Activated naive CD4-positive, alpha-beta T cell treated with anti-CD3 and anti-CD28 coated beads, Interleukin-2, amount 10 ng/mL, durations not matched to agents 7 days and 5 days (primary cell): ENCODE measurements around the gene USP7.
A peak's percentile ranks its signal among the peaks of the same experiment; 100 is the strongest.

ENCODE experiments used
- CTCF ChIA-PET: fragments of 350-600 bp; sonication (Branson Sonifier 250); formaldehyde crosslinking; loops from one replicate; lab custom pipeline; 2021; ENCODE audit warnings: antibody characterized with exemption; lab: Charles Lee
- DNase-seq: peaks from one replicate; pipeline ENCODE4 v3.0.0-alpha.2; 2020
- H3K27ac Mint-ChIP-seq: one replicate; pipeline ENCODE4 v1.8.0; 2021; ENCODE audit warnings: mild to moderate bottlenecking, moderate library complexity, mixed read lengths
- H3K27me3 Mint-ChIP-seq: one replicate; pipeline ENCODE4 v1.8.0; 2021; ENCODE audit warnings: mild to moderate bottlenecking, mixed read lengths
- H3K36me3 Mint-ChIP-seq: one replicate; pipeline ENCODE4 v1.8.0; 2021; ENCODE audit warnings: mixed read lengths
- H3K4me1 Mint-ChIP-seq: one replicate; pipeline ENCODE4 v1.8.0; 2021; ENCODE audit warnings: mixed read lengths
- H3K4me3 Mint-ChIP-seq: one replicate; pipeline ENCODE4 v1.8.0; 2021; ENCODE audit warnings: mild to moderate bottlenecking, moderate library complexity, mixed read lengths
- H3K9me3 Mint-ChIP-seq: one replicate; pipeline ENCODE4 v1.8.0; 2021; ENCODE audit warnings: mixed read lengths

The USP7 gene

GRCh38 chr16:8863594-8864424, 99.9 kb downstream of the USP7 start:
- Mint-ChIP-seq H3K4me1 (peaks cover 51% of the 10 kb centered on the region), H3K27me3 (no peaks in the 10 kb centered on the region), H3K9me3 (no peaks in the 10 kb centered on the region), H3K4me3 (peak overlapping the region; percentile 2), H3K36me3 (peaks cover 33% of the 10 kb centered on the region), H3K27ac (peak overlapping the region; percentile 10)
- CTCF ChIA-PET: interaction anchor here (0.8 kb wide), 1 partner anchor 10 kb away, joined by 3 read pairs; no protein-coding TSS in a partner anchor
- no peak for DNase-seq

- Mint-ChIP-seq H3K4me3 (no peak overlapping the region), H3K9me3 (no peaks in the 10 kb centered on the region), H3K27me3 (no peaks in the 10 kb centered on the region), H3K36me3 (peaks cover 39% of the 10 kb centered on the region), H3K27ac (peak overlapping the region; percentile 60), H3K4me1 (peaks cover 62% of the 10 kb centered on the region)
- DNase-seq: no peak
- CTCF ChIA-PET: interaction anchor here (0.8 to 2.1 kb wide), 4 partner anchors 11 to 18 kb away, joined by 3 to 6 read pairs (median 4); no protein-coding TSS in a partner anchor
These were observed 101.2 kb downstream of the USP7 start for GRCh38 chr16:8862309-8863130.

- H3K9me3 Mint-ChIP-seq: no peaks in the 10 kb centered on the region
- no peak overlapping the region for H3K4me3 Mint-ChIP-seq
- CTCF ChIA-PET: interaction anchor here (1.2 to 2.1 kb wide), 3 partner anchors 11 to 19 kb away, joined by 3 to 6 read pairs (median 6); no protein-coding TSS in a partner anchor
- H3K36me3 Mint-ChIP-seq: peaks cover 38% of the 10 kb centered on the region
- peaks cover 62% of the 10 kb centered on the region for H3K4me1 Mint-ChIP-seq
- H3K27me3 Mint-ChIP-seq: no peaks in the 10 kb centered on the region
- H3K27ac Mint-ChIP-seq: peak overlapping the region; percentile 60
- DNase-seq: no peak
These were observed 102.0 kb downstream of the USP7 start for GRCh38 chr16:8861563-8862308.

- no peak for DNase-seq
- no peak overlapping the region for H3K4me3 Mint-ChIP-seq
- H3K4me1 Mint-ChIP-seq: peaks cover 58% of the 10 kb centered on the region
- peaks cover 44% of the 10 kb centered on the region for H3K36me3 Mint-ChIP-seq
- no peaks in the 10 kb centered on the region for H3K27me3 Mint-ChIP-seq
- CTCF ChIA-PET: interaction anchor here (2.1 kb wide), 1 partner anchor 13 kb away, joined by 6 read pairs; no protein-coding TSS in a partner anchor
- no peak overlapping the region for H3K27ac Mint-ChIP-seq
- H3K9me3 Mint-ChIP-seq: no peaks in the 10 kb centered on the region
These were observed 103.5 kb downstream of the USP7 start for GRCh38 chr16:8859913-8860881.

GRCh38 chr16:8858994-8859912, 104.5 kb downstream of the USP7 start:
- DNase-seq: peak; percentile 18
- H3K36me3 Mint-ChIP-seq: peaks cover 49% of the 10 kb centered on the region
- H3K4me1 Mint-ChIP-seq: peaks cover 59% of the 10 kb centered on the region
- no peaks in the 10 kb centered on the region for H3K27me3 Mint-ChIP-seq
- no peaks in the 10 kb centered on the region for H3K9me3 Mint-ChIP-seq
- peak overlapping the region; percentile 58 for H3K27ac Mint-ChIP-seq
- no peak overlapping the region for H3K4me3 Mint-ChIP-seq
- CTCF ChIA-PET: no interaction called here

GRCh38 chr16:8855972-8856371, 107.7 kb downstream of the USP7 start:
- Mint-ChIP-seq H3K9me3 (no peaks in the 10 kb centered on the region), H3K27me3 (no peaks in the 10 kb centered on the region), H3K27ac (peak overlapping the region; percentile 19), H3K36me3 (peaks cover 52% of the 10 kb centered on the region), H3K4me3 (no peak overlapping the region), H3K4me1 (peaks cover 60% of the 10 kb centered on the region)
- DNase-seq: peak; percentile 16
- CTCF ChIA-PET: interaction anchor here (2.7 kb wide), 1 partner anchor 24 kb away, joined by 13 read pairs; no protein-coding TSS in a partner anchor

- DNase-seq: peak; percentile 34
- CTCF ChIA-PET: interaction anchor here (2.7 kb wide), 1 partner anchor 25 kb away, joined by 13 read pairs; no protein-coding TSS in a partner anchor
- Mint-ChIP-seq H3K36me3 (peaks cover 57% of the 10 kb centered on the region), H3K4me1 (peaks cover 66% of the 10 kb centered on the region), H3K27ac (peak overlapping the region; percentile 72), H3K9me3 (no peaks in the 10 kb centered on the region), H3K27me3 (no peaks in the 10 kb centered on the region), H3K4me3 (no peak overlapping the region)
These were observed 108.5 kb downstream of the USP7 start for GRCh38 chr16:8855051-8855786.

- peaks cover 60% of the 10 kb centered on the region for H3K36me3 Mint-ChIP-seq
- H3K9me3 Mint-ChIP-seq: no peaks in the 10 kb centered on the region
- H3K27me3 Mint-ChIP-seq: no peaks in the 10 kb centered on the region
- peaks cover 65% of the 10 kb centered on the region for H3K4me1 Mint-ChIP-seq
- H3K27ac Mint-ChIP-seq: peak overlapping the region; percentile 28
- no peak overlapping the region for H3K4me3 Mint-ChIP-seq
- CTCF ChIA-PET: interaction anchor here (1.1 to 2.7 kb wide), 2 partner anchors 25 to 285 kb away, joined by 4 to 13 read pairs; no protein-coding TSS in a partner anchor
- peak; percentile 15 for DNase-seq
These were observed 109.3 kb downstream of the USP7 start for GRCh38 chr16:8854298-8854948.

GRCh38 chr16:8853611-8854010, 110.1 kb downstream of the USP7 start:
- H3K4me3 Mint-ChIP-seq: no peak overlapping the region
- H3K4me1 Mint-ChIP-seq: peaks cover 61% of the 10 kb centered on the region
- peak; percentile 17 for DNase-seq
- peaks cover 58% of the 10 kb centered on the region for H3K36me3 Mint-ChIP-seq
- peak overlapping the region; percentile 17 for H3K27ac Mint-ChIP-seq
- CTCF ChIA-PET: interaction anchor here (1.1 to 2.7 kb wide), 2 partner anchors 26 to 286 kb away, joined by 4 to 13 read pairs; no protein-coding TSS in a partner anchor
- H3K27me3 Mint-ChIP-seq: no peaks in the 10 kb centered on the region
- no peaks in the 10 kb centered on the region for H3K9me3 Mint-ChIP-seq

GRCh38 chr16:8853150-8853549, 110.6 kb downstream of the USP7 start:
- Mint-ChIP-seq H3K4me3 (no peak overlapping the region), H3K9me3 (no peaks in the 10 kb centered on the region), H3K27ac (peak overlapping the region; percentile 17), H3K27me3 (no peaks in the 10 kb centered on the region), H3K36me3 (peaks cover 54% of the 10 kb centered on the region), H3K4me1 (peaks cover 57% of the 10 kb centered on the region)
- CTCF ChIA-PET: interaction anchor here (1.1 to 1.4 kb wide), 2 partner anchors 27 to 286 kb away, joined by 4 to 6 read pairs; no protein-coding TSS in a partner anchor
- DNase-seq: peak; percentile 8

GRCh38 chr16:8852534-8852933, 111.2 kb downstream of the USP7 start:
- no peaks in the 10 kb centered on the region for H3K9me3 Mint-ChIP-seq
- H3K4me1 Mint-ChIP-seq: peaks cover 53% of the 10 kb centered on the region
- H3K36me3 Mint-ChIP-seq: peaks cover 50% of the 10 kb centered on the region
- H3K27me3 Mint-ChIP-seq: no peaks in the 10 kb centered on the region
- peak overlapping the region; percentile 7 for H3K27ac Mint-ChIP-seq
- CTCF ChIA-PET: interaction anchor here (1.4 kb wide), 1 partner anchor 28 kb away, joined by 6 read pairs; no protein-coding TSS in a partner anchor
- DNase-seq: peak; percentile 0
- no peak overlapping the region for H3K4me3 Mint-ChIP-seq
